OCI-LY3 (cell line): ENCODE data around the gene KCNG1.

Source experiments
- H2AFZ ChIP-seq: fragments of 200-600, 300-600 bp; shearing (Covaris generic); 2 replicates; pipeline ENCODE4 v1.6.0; 2014; ENCODE audit warnings: antibody characterized with exemption, low read depth, low read length
- H3K27ac ChIP-seq: fragments of 200-600, 300-600 bp; sonication (generic); 2 replicates; pipeline ENCODE4 v1.5.1; 2014; ENCODE audit warnings: mild to moderate bottlenecking, low read length, moderate library complexity, mixed read lengths
- H3K27me3 ChIP-seq: fragments of 200-600, 300-600 bp; sonication (generic); 2 replicates; pipeline ENCODE4 v1.6.1; 2014; ENCODE audit warnings: low read depth, low read length, mixed read lengths
- H3K36me3 ChIP-seq: fragments of 200-600, 300-600 bp; sonication (generic); replicated peaks from 2 replicates; pipeline ENCODE3; 2014; ENCODE audit warnings: low read depth, low read length, mixed read lengths
- H3K4me1 ChIP-seq: fragments of 300-600, 200-600 bp; sonication (generic); 2 replicates; pipeline ENCODE4 v1.6.1; 2014; ENCODE audit warnings: low read length, mixed read lengths
- H3K4me2 ChIP-seq: fragments of 200-600, 300-600 bp; sonication (generic); 2 replicates; pipeline ENCODE4 v1.6.1; 2014; ENCODE audit warnings: low read length, mixed read lengths
- H3K4me3 ChIP-seq: fragments of 300-600, 200-600 bp; sonication (generic); 2 replicates; pipeline ENCODE4 v1.5.1; 2014; ENCODE audit warnings: antibody characterized with exemption, mild to moderate bottlenecking, low read length, moderate library complexity
- H3K79me2 ChIP-seq: fragments of 300-600, 200-600 bp; shearing (Covaris generic); 2 replicates; pipeline ENCODE4 v1.6.1; 2014; ENCODE audit warnings: mild to moderate bottlenecking, low read length, mixed read lengths
- H3K9ac ChIP-seq: fragments of 300-600, 200-600 bp; shearing (Covaris generic); 2 replicates; pipeline ENCODE4 v1.6.0; 2014; ENCODE audit warnings: mild to moderate bottlenecking, low read length, moderate library complexity
- H3K9me3 ChIP-seq: fragments of 200-600, 300-600 bp; shearing (Covaris generic); 2 replicates; pipeline ENCODE4 v1.6.1; 2014; ENCODE audit warnings: low read length, mixed read lengths; ENCODE audit not compliant: insufficient read depth
- H4K20me1 ChIP-seq: fragments of 200-600, 300-600 bp; sonication (generic); 2 replicates; pipeline ENCODE4 v1.6.1; 2016; ENCODE audit warnings: low read length, mixed read lengths; ENCODE audit not compliant: insufficient read depth
- CTCF ChIP-seq: fragments of 200-600, 300-600 bp; sonication (generic); IDR thresholded peaks from 2 replicates; pipeline ENCODE4 v1.5.1; 2014; ENCODE audit warnings: antibody characterized with exemption, low read length, low read depth
- EZH2phosphoT487 ChIP-seq: fragments of 200-600 bp; shearing (Covaris generic); IDR thresholded peaks from 2 replicates; pipeline ENCODE4 v1.6.1; 2018; ENCODE audit warnings: antibody characterized with exemption, mixed run types, low read depth

KCNG1 gene

DNA sequence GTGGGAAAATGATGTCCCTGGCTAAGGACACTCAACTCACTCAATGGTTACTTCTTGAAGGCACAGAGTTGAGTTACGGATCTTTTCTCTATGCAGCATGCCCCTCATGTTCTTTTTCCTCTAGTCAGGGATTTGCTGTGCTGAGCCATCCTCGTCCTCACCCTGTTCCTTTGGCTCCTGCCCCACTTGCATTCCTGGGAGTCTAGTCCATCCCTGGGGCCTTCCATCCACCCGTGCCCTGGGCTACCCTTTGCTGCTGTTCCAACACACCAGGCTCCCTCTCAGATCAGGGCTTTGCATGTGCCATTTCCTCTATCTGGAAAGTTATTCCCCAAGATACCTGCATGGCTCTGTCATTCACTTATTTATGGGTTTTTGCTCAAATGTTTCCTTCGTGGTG lies 13.3 kb upstream of the KCNG1 start:
- H3K4me2 ChIP-seq: no peak overlapping the region
- H3K27me3 ChIP-seq: peaks cover 21% of the 10 kb centered on the region; the same call in 1 of the 2 replicates
- no peaks in the 10 kb centered on the region for H3K79me2 ChIP-seq
- H2AFZ ChIP-seq: no peak overlapping the region
- no peak overlapping the region for H3K4me3 ChIP-seq
- no peak overlapping the region for H3K27ac ChIP-seq
- H3K36me3 ChIP-seq: no peaks in the 10 kb centered on the region
- no peak overlapping the region for H3K9ac ChIP-seq
- H3K9me3 ChIP-seq: no peaks in the 10 kb centered on the region
- H3K4me1 ChIP-seq: peaks cover 27% of the 10 kb centered on the region
- H4K20me1 ChIP-seq: no peaks in the 10 kb centered on the region
- TF ChIP-seq CTCF (no peak), EZH2phosphoT487 (no peak)

DNA sequence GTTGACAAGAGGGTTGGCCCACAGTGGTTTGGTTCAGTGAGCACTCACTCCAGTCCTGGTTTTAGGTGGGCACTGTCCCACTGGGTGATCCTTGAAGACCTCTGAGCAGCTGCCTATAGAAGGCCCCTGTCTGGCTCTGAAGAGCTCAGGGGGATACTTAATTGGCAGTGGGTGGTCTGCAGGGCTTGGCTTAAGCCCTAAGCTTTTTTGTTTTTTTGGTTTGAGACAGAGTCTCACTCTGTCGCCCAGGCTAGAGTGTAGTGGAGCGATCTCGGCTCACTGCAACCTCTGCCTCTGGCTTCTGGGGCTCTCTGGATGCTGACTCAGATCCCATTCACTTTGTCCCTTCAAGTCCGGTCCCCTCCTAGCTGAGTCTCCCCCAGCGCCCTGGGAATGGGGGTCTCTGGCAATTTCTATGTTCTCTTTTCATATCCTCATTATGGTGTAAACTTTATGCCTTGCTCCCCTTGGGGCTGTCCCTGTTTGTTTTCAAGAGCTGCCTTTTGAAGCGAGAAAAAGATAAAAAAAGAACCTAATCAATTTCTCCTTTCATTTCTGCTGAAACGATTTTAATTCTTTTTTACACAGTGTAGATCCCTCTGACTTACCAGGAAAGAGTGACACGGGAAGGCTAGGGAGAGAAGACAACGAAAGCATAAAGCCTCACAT lies 12.2 kb upstream of the KCNG1 start:
- Histone ChIP-seq H3K27me3 (peaks cover 26% of the 10 kb centered on the region; the same call in 1 of the 2 replicates), H3K4me1 (peaks cover 27% of the 10 kb centered on the region), H3K9me3 (no peaks in the 10 kb centered on the region), H3K27ac (no peak overlapping the region), H3K9ac (no peak overlapping the region; the same call in 1 of the 2 replicates), H3K4me2 (peak overlapping the region; percentile 71), H4K20me1 (no peaks in the 10 kb centered on the region), H2AFZ (0 out of 2 replicates have a peak overlapping the region, but pooled peaks have one; percentile 8), H3K79me2 (no peaks in the 10 kb centered on the region), H3K36me3 (no peaks in the 10 kb centered on the region), H3K4me3 (peak overlapping the region; percentile 46)
- TF ChIP-seq EZH2phosphoT487 (no peak), CTCF (no peak)

DNA sequence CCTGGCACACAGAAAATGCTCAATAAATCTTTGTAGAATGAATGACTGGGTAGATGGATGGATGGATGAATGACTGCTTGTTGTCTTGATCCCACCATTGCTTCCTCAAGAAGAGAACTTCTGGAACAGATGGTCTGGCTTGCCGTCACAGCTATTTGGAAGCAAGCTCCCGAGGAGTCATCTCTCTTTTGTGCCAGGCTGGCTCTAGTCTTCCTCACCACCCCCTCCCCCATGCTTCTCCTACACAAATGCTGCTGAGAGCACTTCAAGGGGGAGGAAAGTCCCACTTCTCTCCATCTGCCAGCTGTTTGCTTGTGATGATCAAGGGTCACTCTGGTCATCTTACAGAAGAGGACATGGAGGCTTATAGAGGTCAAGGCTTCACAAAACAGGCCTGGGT lies 11.6 kb upstream of the KCNG1 start:
- Histone ChIP-seq H3K36me3 (no peaks in the 10 kb centered on the region), H3K4me3 (no peak overlapping the region), H3K27me3 (peaks cover 32% of the 10 kb centered on the region), H3K9me3 (no peaks in the 10 kb centered on the region), H3K27ac (no peak overlapping the region), H3K79me2 (no peaks in the 10 kb centered on the region), H3K4me2 (peak overlapping the region; percentile 71), H2AFZ (no peak overlapping the region), H4K20me1 (no peaks in the 10 kb centered on the region), H3K9ac (no peak overlapping the region), H3K4me1 (peaks cover 27% of the 10 kb centered on the region)
- TF ChIP-seq EZH2phosphoT487 (no peak), CTCF (no peak)

DNA sequence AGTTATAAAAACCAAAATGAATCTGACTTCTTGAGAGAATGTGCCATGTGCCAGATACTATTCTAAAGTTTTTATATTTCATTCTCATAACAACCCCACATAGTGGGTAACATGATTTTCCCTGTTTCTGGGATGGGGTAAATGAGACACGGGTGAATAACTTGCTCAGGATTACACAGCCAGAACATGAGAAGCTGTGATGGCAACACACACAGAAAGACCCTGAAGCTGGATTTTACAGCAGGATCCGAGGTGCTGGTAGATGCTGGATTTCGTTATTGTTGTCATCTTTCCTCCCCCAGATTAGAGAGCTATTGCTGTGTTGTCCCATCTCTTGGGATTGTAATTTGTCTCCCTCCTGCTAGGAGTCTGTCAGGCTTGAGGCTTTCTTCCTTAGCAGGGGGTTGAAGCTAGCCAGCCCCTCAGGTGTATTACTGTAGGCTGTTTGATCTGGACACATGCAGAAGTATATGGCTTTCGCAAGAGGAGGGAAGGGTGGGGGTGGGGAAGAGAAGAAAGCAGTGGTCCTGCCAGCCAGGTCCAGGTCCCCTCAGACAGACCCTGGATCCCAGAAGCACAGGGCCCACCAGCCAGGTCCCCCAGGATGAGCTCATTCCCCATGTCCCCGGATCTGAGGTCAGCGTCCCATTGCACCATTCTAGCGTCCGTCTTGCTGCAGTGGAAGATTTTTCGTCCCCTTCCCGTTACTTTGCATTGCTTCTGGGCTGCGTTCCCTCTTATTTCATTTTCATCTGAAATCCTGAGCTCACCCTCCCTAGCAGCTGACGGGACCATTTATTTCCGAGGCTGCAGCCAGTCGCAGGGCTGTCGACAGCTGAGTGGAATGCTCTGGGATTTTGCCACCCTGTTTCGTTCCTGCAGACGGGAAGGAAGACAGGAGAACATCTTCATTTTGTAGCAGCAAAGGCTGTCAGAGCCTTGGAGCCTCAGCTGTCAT lies 7.3 kb upstream of the KCNG1 start:
- Histone ChIP-seq H3K9ac (no peak overlapping the region), H3K9me3 (no peaks in the 10 kb centered on the region), H3K36me3 (no peaks in the 10 kb centered on the region), H3K4me1 (peaks cover 18% of the 10 kb centered on the region), H3K4me3 (no peak overlapping the region), H3K27ac (no peak overlapping the region), H2AFZ (no peak overlapping the region), H3K4me2 (no peak overlapping the region), H4K20me1 (no peaks in the 10 kb centered on the region), H3K27me3 (peaks cover 67% of the 10 kb centered on the region), H3K79me2 (no peaks in the 10 kb centered on the region)
- TF ChIP-seq CTCF (no peak), EZH2phosphoT487 (no peak)
